GM12872 (cell line): ENCODE data around the gene PAQR9.

Source experiments
- CTCF ChIP-seq: IDR thresholded peaks from 3 replicates; pipeline ENCODE4 v1.5.1; 2011; ENCODE audit warnings: low read depth, mild to moderate bottlenecking, low read length, moderate library complexity; ENCODE audit not compliant: insufficient read depth

The PAQR9 gene

GRCh38 chr3:142963516-142964448 lies at the start of gene PAQR9:
Gene PAQR9 (minus strand): TSS chr3:142963674. CDS start chr3:142963336, 338 bp downstream.
- no peak for TF ChIP-seq CTCF

- no peak for TF ChIP-seq CTCF
These were observed 48.2 kb upstream of the PAQR9 start for GRCh38 chr3:143011705-143012104.

- TF ChIP-seq CTCF, result no peak
These were observed 46.5 kb upstream of the PAQR9 start for GRCh38 chr3:143010024-143010423.

GRCh38 chr3:143004823-143005222 lies 41.3 kb upstream of the PAQR9 start:
- no peak for TF ChIP-seq CTCF

- no peak for TF ChIP-seq CTCF
These were observed 39.3 kb upstream of the PAQR9 start for GRCh38 chr3:143002727-143003126.

- TF ChIP-seq CTCF, result no peak
These were observed 38.7 kb upstream of the PAQR9 start for GRCh38 chr3:143002083-143002712.

- no peak for TF ChIP-seq CTCF
These were observed 38.1 kb upstream of the PAQR9 start, which contains the start of gene U2SURP for GRCh38 chr3:143001369-143002082. Gene U2SURP (plus strand): TSS chr3:143001570. CDS start chr3:143001629, 59 bp downstream.
